HCT116 (cell line): ENCODE results near the gene CAVIN2. TPM values are rescaled to one million over a fixed set of nuclear protein-coding genes. Genes with fewer than 3 reads are reported as not detected.

ENCODE experiments used
- ATAC-seq: fragments of 200-7000 bp; cut with Tn5 transposase; 2 replicates; pipeline ENCODE4 v1.9.1; 2020; ENCODE audit warnings: mild to moderate bottlenecking, moderate library complexity
- BruUV-seq: library from RNA; stranded (reverse); fragments of 400-500 nt; replicated peaks from 2 replicates; lab custom pipeline; 2021; lab: Mats Ljungman, UMichigan
- CTCF ChIA-PET: fragments of 300-600 bp; sonication (Branson Sonifier 250); formaldehyde crosslinking; loops from one replicate; lab custom pipeline; 2021; ENCODE audit warnings: antibody characterized with exemption; lab: Charles Lee
- POLR2A ChIA-PET: fragments of 300-600, 350-600 bp; sonication (Branson Sonifier 250); formaldehyde crosslinking; loops from one replicate; lab custom pipeline; 2021; ENCODE audit warnings: antibody characterized with exemption; lab: Charles Lee
- RAD21 ChIA-PET, 2 experiments: fragments of 300-600 bp; sonication (Branson Sonifier 250); formaldehyde crosslinking; loops; one replicate each; lab custom pipeline; 2023; ENCODE audit warnings: low total read pairs in 2 of 2; ENCODE audit not compliant: uncharacterized antibody in 2 of 2, unreplicated experiment in 2 of 2, low non-redundant PET in 1 of 2; lab: Charles Lee
- DNase-seq: peaks from one replicate; pipeline ENCODE4 v3.0.0-alpha.2; 2010; ENCODE audit warnings: low read depth, low spot score
- H2AFZ ChIP-seq: fragments of 200-600 bp; shearing (Covaris generic), sonication (generic); 2 replicates; pipeline ENCODE4 v1.6.1; 2017; ENCODE audit warnings: low read depth, mixed run types, mixed read lengths, antibody characterized with exemption, low read length; ENCODE audit not compliant: poor library complexity, severe bottlenecking
- H3K27ac ChIP-seq: 2 replicates; pipeline ENCODE4 v1.5.1; 2012; ENCODE audit warnings: low read depth, low read length
- H3K27me3 ChIP-seq: fragments of 200-600 bp; sonication (generic); 2 replicates; pipeline ENCODE4 v1.6.1; 2016; ENCODE audit warnings: mixed run types, low read length, mixed read lengths; ENCODE audit not compliant: insufficient read depth
- H3K36me3 ChIP-seq, 2 experiments: fragments of 200-500 bp in 1 of 2; fragments of 200-600 bp in 1 of 2; sonication (Bioruptor generic) in 1 of 2; sonication (generic) in 1 of 2; 2 replicates each; pipeline versions ENCODE4 v1.5.1 to v1.6.1; 2014 to 2016; ENCODE audit warnings: low read length in 2 of 2, inconsistent platforms in 1 of 2, mixed read lengths in 1 of 2, mixed run types in 1 of 2; ENCODE audit not compliant: insufficient read depth in 2 of 2, control insufficient read depth in 1 of 2
- H3K4me1 ChIP-seq, 2 experiments: fragments of 200-600 bp in 1 of 2; sonication (generic) in 1 of 2; 2 replicates each; pipeline versions ENCODE4 v1.5.1 to v1.6.1; 2012 to 2017; ENCODE audit warnings: low read length in 2 of 2, inconsistent platforms in 1 of 2, mild to moderate bottlenecking in 1 of 2, mixed read lengths in 1 of 2, mixed run types in 1 of 2, moderate library complexity in 1 of 2; ENCODE audit not compliant: insufficient read depth in 2 of 2, control insufficient read depth in 1 of 2
- H3K4me2 ChIP-seq: fragments of 200-600 bp; sonication (generic); 2 replicates; pipeline ENCODE4 v1.6.1; 2017; ENCODE audit warnings: mixed run types, low read length, mixed read lengths
- H3K4me3 ChIP-seq, 2 experiments: fragments of 200-600 bp in 1 of 2; sonication (generic) in 1 of 2; replicated peaks in 1 of 2; 2 replicates each; pipeline ENCODE4 v1.5.1; 2011 to 2016; ENCODE audit warnings: low read length in 2 of 2, control low read depth in 1 of 2, low read depth in 1 of 2, mild to moderate bottlenecking in 1 of 2, mixed read lengths in 1 of 2, mixed run types in 1 of 2
- H3K79me2 ChIP-seq: fragments of 200-600 bp; sonication (generic); 2 replicates; pipeline ENCODE4 v1.6.1; 2017; ENCODE audit warnings: mild to moderate bottlenecking, mixed run types, low read length, moderate library complexity, mixed read lengths; ENCODE audit not compliant: insufficient read depth
- H3K9ac ChIP-seq: fragments of 200-600 bp; sonication (generic); 2 replicates; pipeline ENCODE4 v1.6.1; 2016; ENCODE audit warnings: low read length, mixed read lengths
- H3K9me2 ChIP-seq: fragments of 200-600 bp; sonication (generic), shearing (Covaris generic); 2 replicates; pipeline ENCODE4 v1.6.1; 2017; ENCODE audit warnings: mixed run types, mild to moderate bottlenecking, moderate library complexity; ENCODE audit not compliant: insufficient read depth
- H3K9me3 ChIP-seq, 2 experiments: fragments of 200-500 bp in 1 of 2; fragments of 200-600 bp in 1 of 2; sonication (Bioruptor generic) in 1 of 2; sonication (generic) in 1 of 2; 2 replicates each; pipeline ENCODE4 v1.6.1; 2014 to 2017; ENCODE audit warnings: low read length in 2 of 2, mixed read lengths in 2 of 2, inconsistent platforms in 1 of 2, low read depth in 1 of 2, mild to moderate bottlenecking in 1 of 2, mixed run types in 1 of 2, moderate library complexity in 1 of 2; ENCODE audit not compliant: control insufficient read depth in 1 of 2, insufficient read depth in 1 of 2
- H4K20me1 ChIP-seq: fragments of 200-600 bp; sonication (generic), shearing (Covaris generic); 2 replicates; pipeline ENCODE4 v1.6.1; 2017; ENCODE audit warnings: mixed run types, mild to moderate bottlenecking, moderate library complexity; ENCODE audit not compliant: insufficient read depth
- CBX3 ChIP-seq: IDR thresholded peaks from 2 replicates; pipeline ENCODE4 v1.6.1; 2012; ENCODE audit warnings: low read depth
- ELF1 ChIP-seq: IDR thresholded peaks from 2 replicates; pipeline ENCODE4 v1.6.1; 2012; ENCODE audit warnings: low read depth, borderline replicate concordance
- EZH2phosphoT487 ChIP-seq: fragments of 200-600 bp; IDR thresholded peaks from 2 replicates; pipeline ENCODE4 v1.6.1; 2018; ENCODE audit warnings: antibody characterized with exemption, borderline replicate concordance
- POLR2AphosphoS5 ChIP-seq: IDR thresholded peaks from 2 replicates; pipeline ENCODE4 v1.6.1; 2011; ENCODE audit warnings: mild to moderate bottlenecking, low read depth, low read length, moderate library complexity
- RAD21 ChIP-seq: IDR thresholded peaks from 2 replicates; pipeline ENCODE4 v1.6.1; 2012; ENCODE audit warnings: low read depth, mild to moderate bottlenecking
- SIN3A ChIP-seq: IDR thresholded peaks from 2 replicates; pipeline ENCODE4 v1.6.1; 2012; ENCODE audit warnings: low read depth
- TCF7L2 ChIP-seq: IDR thresholded peaks from 2 replicates; pipeline ENCODE4 v1.7.0; 2011; ENCODE audit warnings: borderline replicate concordance, inconsistent platforms; ENCODE audit not compliant: insufficient read depth, insufficient read length; ENCODE audit errors: extremely low read depth
- ZFX ChIP-seq: fragments of 450-650 bp; IDR thresholded peaks from 2 replicates; pipeline ENCODE4 v1.6.1; 2017
- intact Hi-C: fragments of 100-400 bp; cut with micrococcal nuclease; formaldehyde crosslinking; loops from 2 replicates; pipeline ENCODE4 v1.10.0; 2022
- total RNA-seq: library from RNA; stranded (reverse); gene quantifications from one replicate; pipeline ENCODE4 v1.2.1, GENCODE V29; 2021; ENCODE audit not compliant: unreplicated experiment
- TF ChIP-seq, protein P1 (sequence below): IDR thresholded peaks from 2 replicates; pipeline ENCODE4 v1.6.1; 2012; ENCODE audit warnings: low read depth
- TF ChIP-seq, protein P2 (sequence below): IDR thresholded peaks from 2 replicates; pipeline ENCODE4 v1.6.1; 2011; ENCODE audit warnings: mild to moderate bottlenecking, low read length, moderate library complexity; ENCODE audit not compliant: insufficient replicate concordance; ENCODE audit errors: extremely low read depth

Gene CAVIN2
- total RNA-seq, 1 experiment from 2014 or later, result 0.27 TPM

DNA sequence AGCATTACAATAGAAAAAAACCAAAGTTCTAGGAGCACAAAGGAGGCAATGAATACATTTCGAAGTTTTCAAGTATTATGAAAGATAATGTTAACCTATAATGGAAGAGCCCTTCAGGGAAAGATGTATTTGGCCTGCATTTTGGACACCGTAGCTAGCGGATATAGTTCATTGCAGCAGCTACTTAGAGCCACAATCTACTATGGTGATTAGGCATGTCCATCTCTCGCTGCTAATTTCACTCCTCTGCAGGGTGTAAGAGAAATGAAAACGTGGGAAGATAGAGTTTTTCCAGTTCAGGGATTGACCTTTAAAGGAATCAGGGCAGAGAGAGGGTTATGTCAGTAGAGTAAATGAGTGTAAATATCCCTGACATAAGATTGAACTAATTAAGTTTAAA, 8.5 kb upstream of the CAVIN2 start:
- H2AFZ ChIP-seq, result peak overlapping the region; percentile 46
- no peak overlapping the region for H3K27ac ChIP-seq
- H3K36me3 ChIP-seq, result no peaks in the 10 kb centered on the region
- no peaks in the 10 kb centered on the region for H3K9me3 ChIP-seq
- no peaks in the 10 kb centered on the region for H3K9me2 ChIP-seq
- ChIA-PET CTCF (no interaction called here), RAD21 (no interaction called here), POLR2A (no interaction called here)
- ATAC-seq (no peak), DNase-seq (no peak)
- H3K27me3 ChIP-seq, result no peaks in the 10 kb centered on the region
- no TSS peak for BruUV-seq
- no peak overlapping the region for H3K4me2 ChIP-seq
- intact Hi-C loops, result no loop called here
- peaks cover 0 to 7% of the 10 kb centered on the region in 2 experiments; a peak in 1 of 4 replicates for H3K4me1 ChIP-seq
- no peaks in the 10 kb centered on the region for H4K20me1 ChIP-seq
- no peak overlapping the region for H3K9ac ChIP-seq
- TF ChIP-seq CBX3 (no peak), TCF7L2 (no peak), POLR2AphosphoS5 (no peak), SIN3A (no peak), EZH2phosphoT487 (no peak), ELF1 (no peak), RAD21 (no peak), ZFX (no peak)
- TF ChIP-seq, protein P1, sequence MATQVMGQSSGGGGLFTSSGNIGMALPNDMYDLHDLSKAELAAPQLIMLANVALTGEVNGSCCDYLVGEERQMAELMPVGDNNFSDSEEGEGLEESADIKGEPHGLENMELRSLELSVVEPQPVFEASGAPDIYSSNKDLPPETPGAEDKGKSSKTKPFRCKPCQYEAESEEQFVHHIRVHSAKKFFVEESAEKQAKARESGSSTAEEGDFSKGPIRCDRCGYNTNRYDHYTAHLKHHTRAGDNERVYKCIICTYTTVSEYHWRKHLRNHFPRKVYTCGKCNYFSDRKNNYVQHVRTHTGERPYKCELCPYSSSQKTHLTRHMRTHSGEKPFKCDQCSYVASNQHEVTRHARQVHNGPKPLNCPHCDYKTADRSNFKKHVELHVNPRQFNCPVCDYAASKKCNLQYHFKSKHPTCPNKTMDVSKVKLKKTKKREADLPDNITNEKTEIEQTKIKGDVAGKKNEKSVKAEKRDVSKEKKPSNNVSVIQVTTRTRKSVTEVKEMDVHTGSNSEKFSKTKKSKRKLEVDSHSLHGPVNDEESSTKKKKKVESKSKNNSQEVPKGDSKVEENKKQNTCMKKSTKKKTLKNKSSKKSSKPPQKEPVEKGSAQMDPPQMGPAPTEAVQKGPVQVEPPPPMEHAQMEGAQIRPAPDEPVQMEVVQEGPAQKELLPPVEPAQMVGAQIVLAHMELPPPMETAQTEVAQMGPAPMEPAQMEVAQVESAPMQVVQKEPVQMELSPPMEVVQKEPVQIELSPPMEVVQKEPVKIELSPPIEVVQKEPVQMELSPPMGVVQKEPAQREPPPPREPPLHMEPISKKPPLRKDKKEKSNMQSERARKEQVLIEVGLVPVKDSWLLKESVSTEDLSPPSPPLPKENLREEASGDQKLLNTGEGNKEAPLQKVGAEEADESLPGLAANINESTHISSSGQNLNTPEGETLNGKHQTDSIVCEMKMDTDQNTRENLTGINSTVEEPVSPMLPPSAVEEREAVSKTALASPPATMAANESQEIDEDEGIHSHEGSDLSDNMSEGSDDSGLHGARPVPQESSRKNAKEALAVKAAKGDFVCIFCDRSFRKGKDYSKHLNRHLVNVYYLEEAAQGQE, result no peak
- TF ChIP-seq, protein P2, sequence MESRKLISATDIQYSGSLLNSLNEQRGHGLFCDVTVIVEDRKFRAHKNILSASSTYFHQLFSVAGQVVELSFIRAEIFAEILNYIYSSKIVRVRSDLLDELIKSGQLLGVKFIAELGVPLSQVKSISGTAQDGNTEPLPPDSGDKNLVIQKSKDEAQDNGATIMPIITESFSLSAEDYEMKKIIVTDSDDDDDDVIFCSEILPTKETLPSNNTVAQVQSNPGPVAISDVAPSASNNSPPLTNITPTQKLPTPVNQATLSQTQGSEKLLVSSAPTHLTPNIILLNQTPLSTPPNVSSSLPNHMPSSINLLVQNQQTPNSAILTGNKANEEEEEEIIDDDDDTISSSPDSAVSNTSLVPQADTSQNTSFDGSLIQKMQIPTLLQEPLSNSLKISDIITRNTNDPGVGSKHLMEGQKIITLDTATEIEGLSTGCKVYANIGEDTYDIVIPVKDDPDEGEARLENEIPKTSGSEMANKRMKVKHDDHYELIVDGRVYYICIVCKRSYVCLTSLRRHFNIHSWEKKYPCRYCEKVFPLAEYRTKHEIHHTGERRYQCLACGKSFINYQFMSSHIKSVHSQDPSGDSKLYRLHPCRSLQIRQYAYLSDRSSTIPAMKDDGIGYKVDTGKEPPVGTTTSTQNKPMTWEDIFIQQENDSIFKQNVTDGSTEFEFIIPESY, result no peak
- H3K4me3 ChIP-seq, result no peak overlapping the region
- no peaks in the 10 kb centered on the region for H3K79me2 ChIP-seq
